ENCODE data around the gene RNF166. TPM values are rescaled to one million over a fixed set of nuclear protein-coding genes. Genes with fewer than 3 reads are reported as not detected.

RNF166 gene
- total RNA-seq, 1 experiment from 2014 or later: 26.5 TPM

DNA sequence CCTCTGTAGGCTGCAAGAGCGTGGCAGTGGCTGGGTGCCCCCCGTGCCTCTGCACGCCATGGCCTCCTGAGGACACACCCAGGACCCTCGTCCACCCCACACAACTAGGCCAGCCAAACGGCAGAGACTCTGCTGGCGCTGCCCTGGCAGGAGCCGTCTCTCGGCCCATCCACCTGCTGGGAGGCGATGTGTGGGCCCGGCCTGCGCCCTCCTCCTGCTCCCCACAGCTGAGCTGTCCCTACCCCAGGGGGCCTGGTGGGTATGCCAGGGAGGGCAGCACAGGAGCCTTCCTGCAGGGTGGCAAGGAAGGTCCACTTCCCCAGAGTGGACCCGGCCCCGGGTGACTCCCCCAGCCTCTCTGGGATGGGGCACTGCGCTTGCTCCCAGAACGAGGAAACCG is 7.0 kb downstream of the RNF166 start:
- DNase-seq: no peak
- H3K27me3 Mint-ChIP-seq (ENCODE audit: low read depth): no peaks in the 10 kb centered on the region
- no peak overlapping the region for H3K27ac Mint-ChIP-seq
- H4K5ac ChIP-seq (ENCODE audit: insufficient read length, low read depth, low read length): no peak overlapping the region
- no peak overlapping the region for H2AK5ac ChIP-seq (ENCODE audit: insufficient read length, low read length)
- no peak overlapping the region for H2BK5ac ChIP-seq (ENCODE audit: insufficient read length, low read length)
- H2BK20ac ChIP-seq (ENCODE audit: low read depth, low read length, poor library complexity, severe bottlenecking): no peak overlapping the region
- no peak overlapping the region for H3T11ph ChIP-seq (ENCODE audit: low read length)
- H3K79me2 ChIP-seq (ENCODE audit: insufficient read depth, low read length): no peaks in the 10 kb centered on the region
- H3K23me2 ChIP-seq (ENCODE audit: insufficient read length, low read depth, low read length, poor library complexity, severe bottlenecking): peaks cover 3% of the 10 kb centered on the region
- H2BK120ac ChIP-seq (ENCODE audit: low read depth, low read length, poor library complexity, severe bottlenecking): no peak overlapping the region
- no peak overlapping the region for H3K18ac ChIP-seq (ENCODE audit: insufficient read length, low read depth, low read length)
- no peaks in the 10 kb centered on the region for H3K9me3 Mint-ChIP-seq
- no CpG with 5 or more reads among the region's 16 CpGs for WGBS (ENCODE audit: extremely low coverage, insufficient read length, low lambda C conversion rate)
- no peak overlapping the region for H2AFZ ChIP-seq (ENCODE audit: low read length)
- no peaks in the 10 kb centered on the region for H3K27me3 ChIP-seq (ENCODE audit: insufficient read depth, low read length)
- no peak overlapping the region for H3K14ac ChIP-seq (ENCODE audit: insufficient read depth, low read length)
- H3K79me1 ChIP-seq (ENCODE audit: insufficient read depth, low read depth, low read length, poor library complexity, severe bottlenecking): peaks cover 4% of the 10 kb centered on the region
- no peak overlapping the region for H2BK12ac ChIP-seq (ENCODE audit: insufficient read length, low read depth, low read length)
- H3K4me1 ChIP-seq (ENCODE audit: insufficient read depth, low read length): no peaks in the 10 kb centered on the region
- no peaks in the 10 kb centered on the region for H4K20me1 ChIP-seq (ENCODE audit: control insufficient read depth, insufficient read depth, insufficient read length)
- H3K23ac ChIP-seq (ENCODE audit: insufficient read length, low read depth, low read length): no peak overlapping the region
- peaks cover under 1 to 4% of the 10 kb centered on the region in 2 experiments; a peak in 2 of 4 replicates for H3K4me1 Mint-ChIP-seq
- no peak overlapping the region for H3K9ac ChIP-seq (ENCODE audit: extremely low read depth, insufficient read length, low read length)
- no peak overlapping the region for H3K56ac ChIP-seq (ENCODE audit: insufficient read length, low read depth, low read length)
- no peak overlapping the region for H3K27ac ChIP-seq (ENCODE audit: insufficient read length, low read depth, low read length)
- no peak overlapping the region for H4K91ac ChIP-seq (ENCODE audit: insufficient read length, low read depth, low read length)
- no peak overlapping the region for H3K4me3 Mint-ChIP-seq
- H2BK15ac ChIP-seq (ENCODE audit: low read depth, low read length): no peak overlapping the region
- no peaks in the 10 kb centered on the region for H3K9me3 ChIP-seq (ENCODE audit: control insufficient read depth, low read depth, low read length)
- no peak overlapping the region for H4K8ac ChIP-seq (replicated peaks; ENCODE audit: insufficient read length, low read depth, low read length)
- H3K4ac ChIP-seq (ENCODE audit: low read depth, low read length): no peak overlapping the region
- TF ChIP-seq CTCF (conservative IDR thresholded peaks at IDR 0.05): no peak
- H3K4me2 ChIP-seq (ENCODE audit: insufficient read depth, insufficient read length, low read length): no peak overlapping the region
- peaks cover 2 to 15% (median 14%) of the 10 kb centered on the region in 3 experiments; a peak in 5 of 7 replicates for H3K36me3 Mint-ChIP-seq (ENCODE audit: insufficient read depth in 1 of 3, low read depth in 3 of 3)

Measured in H9 (cell line).